C4-2B (cell line): ENCODE results near the gene EXOC1L.

Experiments used
- H3K27ac ChIP-seq: fragments of 450-650 bp; 2 replicates; pipeline ENCODE4 v1.5.1; 2017
- ZFX ChIP-seq: fragments of 450-650 bp; IDR thresholded peaks from 2 replicates; pipeline ENCODE4 v1.6.1; 2017
- TF ChIP-seq, protein P1 (sequence below): fragments of 450-650 bp; conservative IDR thresholded peaks from 2 replicates; pipeline ENCODE4 v1.5.1; 2017; ENCODE audit warnings: mild to moderate bottlenecking

The EXOC1L gene

DNA sequence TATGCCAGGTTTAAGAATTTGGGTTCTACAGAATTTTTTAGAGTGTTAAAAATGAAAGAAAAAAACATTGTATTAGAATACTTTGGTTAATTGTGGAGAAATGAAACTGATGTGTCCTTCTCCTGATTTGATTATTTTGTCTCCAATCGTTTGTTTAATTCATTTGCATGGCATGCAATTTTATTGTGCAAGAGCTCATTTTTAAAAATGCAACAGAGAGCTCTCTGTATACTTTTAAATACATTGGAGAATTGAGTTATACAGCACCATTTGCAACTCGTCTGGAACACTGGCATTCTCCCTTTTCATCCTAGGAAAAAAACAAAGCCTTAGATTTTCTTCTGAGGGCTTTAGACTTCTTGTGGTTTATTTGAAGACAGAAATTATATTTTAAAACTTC lies 689 bp downstream of the EXOC1L start:
- no peak overlapping the region for H3K27ac ChIP-seq
- no peak for TF ChIP-seq ZFX
- TF ChIP-seq, protein P1, sequence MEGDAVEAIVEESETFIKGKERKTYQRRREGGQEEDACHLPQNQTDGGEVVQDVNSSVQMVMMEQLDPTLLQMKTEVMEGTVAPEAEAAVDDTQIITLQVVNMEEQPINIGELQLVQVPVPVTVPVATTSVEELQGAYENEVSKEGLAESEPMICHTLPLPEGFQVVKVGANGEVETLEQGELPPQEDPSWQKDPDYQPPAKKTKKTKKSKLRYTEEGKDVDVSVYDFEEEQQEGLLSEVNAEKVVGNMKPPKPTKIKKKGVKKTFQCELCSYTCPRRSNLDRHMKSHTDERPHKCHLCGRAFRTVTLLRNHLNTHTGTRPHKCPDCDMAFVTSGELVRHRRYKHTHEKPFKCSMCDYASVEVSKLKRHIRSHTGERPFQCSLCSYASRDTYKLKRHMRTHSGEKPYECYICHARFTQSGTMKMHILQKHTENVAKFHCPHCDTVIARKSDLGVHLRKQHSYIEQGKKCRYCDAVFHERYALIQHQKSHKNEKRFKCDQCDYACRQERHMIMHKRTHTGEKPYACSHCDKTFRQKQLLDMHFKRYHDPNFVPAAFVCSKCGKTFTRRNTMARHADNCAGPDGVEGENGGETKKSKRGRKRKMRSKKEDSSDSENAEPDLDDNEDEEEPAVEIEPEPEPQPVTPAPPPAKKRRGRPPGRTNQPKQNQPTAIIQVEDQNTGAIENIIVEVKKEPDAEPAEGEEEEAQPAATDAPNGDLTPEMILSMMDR, result no peak

DNA sequence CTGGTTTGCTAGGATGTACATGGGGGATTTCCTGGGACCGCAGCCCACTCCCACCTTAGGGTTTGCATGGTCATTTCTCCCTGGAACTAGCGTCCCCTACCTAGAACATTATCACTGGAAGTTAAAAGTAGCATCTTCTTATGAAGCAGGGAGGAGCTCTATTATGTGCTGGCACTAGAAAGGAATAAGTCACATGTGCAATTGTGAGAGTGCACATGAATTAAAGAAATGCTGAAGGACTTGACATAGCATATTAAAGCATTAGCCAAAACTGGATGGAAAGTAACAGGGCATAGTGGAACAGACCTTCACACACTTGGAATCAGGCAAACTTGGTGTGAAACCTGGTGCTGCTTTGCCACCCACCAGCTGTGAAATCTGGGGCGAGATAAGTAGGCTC lies 2.7 kb downstream of the EXOC1L start:
- no peak for TF ChIP-seq ZFX
- TF ChIP-seq, protein P1, result no peak
- no peak overlapping the region for H3K27ac ChIP-seq

DNA sequence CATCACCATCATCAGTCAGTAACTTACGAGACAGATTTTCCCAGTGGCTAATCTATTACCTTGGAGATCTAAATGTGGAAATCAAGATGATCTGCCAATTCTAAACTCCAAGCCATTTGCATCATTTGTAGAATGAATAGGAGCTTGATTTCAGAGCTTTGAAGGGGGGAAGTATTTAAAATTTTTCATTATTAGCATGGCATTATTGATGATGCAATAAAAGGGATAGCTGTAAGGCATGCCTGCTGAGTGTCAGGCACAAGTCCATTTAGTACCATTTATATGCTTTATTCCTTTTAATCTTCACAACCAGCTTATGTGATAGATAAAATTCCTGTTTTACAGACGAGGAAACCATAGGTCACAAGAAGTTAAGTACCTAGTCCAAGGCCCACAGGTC lies 5.3 kb downstream of the EXOC1L start:
- TF ChIP-seq, protein P1, result no peak
- TF ChIP-seq ZFX, result no peak
- no peak overlapping the region for H3K27ac ChIP-seq

DNA sequence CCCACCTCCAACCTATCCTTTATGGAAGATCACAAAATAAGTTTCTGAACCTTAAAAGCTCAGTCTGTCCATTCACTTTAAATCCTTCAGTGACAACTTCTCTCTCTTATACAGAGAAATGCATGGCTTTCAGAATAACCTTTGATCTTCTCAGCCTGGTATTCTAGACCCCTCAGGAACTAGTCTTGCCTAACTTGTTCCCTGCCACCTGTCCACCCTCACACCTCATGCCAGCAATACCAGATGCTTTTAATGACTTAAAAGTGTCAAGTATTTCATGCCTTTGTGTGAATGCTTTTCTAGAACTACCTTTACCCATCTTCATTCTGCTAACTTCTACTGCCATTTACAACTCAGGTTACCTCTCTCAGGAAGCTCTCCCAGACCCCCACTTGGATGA lies 7.4 kb downstream of the EXOC1L start:
- no peak overlapping the region for H3K27ac ChIP-seq
- TF ChIP-seq, protein P1, result no peak
- no peak for TF ChIP-seq ZFX

DNA sequence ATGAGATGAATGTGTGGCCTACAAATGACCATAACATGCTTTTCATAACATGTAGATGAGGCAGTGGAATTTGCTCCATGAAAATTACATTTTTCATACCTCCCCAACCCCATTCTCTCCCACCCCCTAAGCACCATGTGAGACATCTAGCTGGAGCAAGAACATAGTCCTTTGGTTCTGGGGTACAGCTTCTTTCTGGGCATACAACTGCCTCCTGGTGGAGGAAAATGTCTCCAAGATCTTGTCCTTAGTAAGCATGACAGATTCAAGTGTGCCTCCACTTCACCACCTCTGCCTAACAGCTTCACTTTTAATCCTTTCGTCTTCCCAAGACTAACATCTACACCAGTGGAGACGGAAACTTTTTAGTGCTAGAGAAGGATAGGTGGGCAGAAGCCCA lies 8.0 kb downstream of the EXOC1L start:
- TF ChIP-seq, protein P1, result no peak
- TF ChIP-seq ZFX, result no peak
- H3K27ac ChIP-seq, result no peak overlapping the region

DNA sequence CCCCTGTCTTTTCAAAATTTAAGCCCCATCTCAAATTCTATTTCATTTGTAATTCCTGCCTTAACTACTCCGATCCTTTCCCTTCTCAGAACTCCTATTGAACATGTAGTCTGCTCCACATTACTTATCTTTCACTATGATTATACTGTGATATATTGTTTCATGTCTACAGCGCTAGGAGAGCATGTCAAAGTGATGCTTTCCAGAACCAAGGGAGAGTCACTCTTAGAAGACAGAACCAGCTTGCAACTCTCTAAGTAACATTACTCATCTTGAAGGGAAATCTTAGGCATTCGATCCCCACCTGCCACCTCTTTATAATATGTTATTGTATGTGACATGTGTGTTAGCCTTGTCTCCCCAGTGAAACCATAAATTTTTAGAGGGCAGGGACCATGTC lies 10.5 kb downstream of the EXOC1L start:
- TF ChIP-seq, protein P1, result no peak
- TF ChIP-seq ZFX, result no peak
- H3K27ac ChIP-seq, result no peak overlapping the region

DNA sequence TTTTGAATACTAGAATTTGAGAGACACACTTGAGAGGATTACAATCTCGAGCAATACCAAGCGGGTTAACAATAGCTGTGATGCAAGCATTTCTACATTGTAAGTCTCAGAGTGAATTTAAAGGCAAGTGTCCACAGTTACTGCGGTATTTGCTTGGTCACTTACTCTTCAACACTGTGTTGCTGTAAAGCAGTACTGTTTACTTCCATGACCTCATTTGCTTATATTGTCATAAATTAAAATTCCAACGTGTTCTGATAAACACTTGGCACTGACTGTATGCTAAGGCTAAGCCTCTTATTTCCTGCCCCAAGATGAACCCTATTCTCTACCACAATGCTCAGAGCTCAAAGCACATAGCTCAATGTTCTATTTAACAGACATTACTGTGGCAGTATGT lies 11.1 kb downstream of the EXOC1L start:
- no peak overlapping the region for H3K27ac ChIP-seq
- TF ChIP-seq, protein P1, result no peak
- TF ChIP-seq ZFX, result no peak
